H1 (cell line): ENCODE data around the gene RPRD1A. TPM values are rescaled to one million over a fixed set of nuclear protein-coding genes. Genes with fewer than 3 reads are reported as not detected.
"Not testable (repeated sequence)": the region's sequence is repeated elsewhere in the genome, so short reads cannot be mapped to it uniquely, and the experiment has no call there.

Experiments used
- CTCF ChIA-PET: fragments of 300-600 bp; sonication (Branson Sonifier 250); formaldehyde crosslinking; loops from one replicate; lab custom pipeline; 2021; ENCODE audit not compliant: partially characterized antibody; lab: Charles Lee
- POLR2A ChIA-PET: fragments of 300-600 bp; sonication (Branson Sonifier 250); formaldehyde crosslinking; loops from one replicate; lab custom pipeline; 2021; ENCODE audit warnings: inconsistent platforms; ENCODE audit not compliant: partially characterized antibody; lab: Charles Lee
- DNase-seq, 2 experiments: peaks; one replicate each; pipeline versions ENCODE4 v3.0.0 to v3.0.0-alpha.2; 2010 to 2022; ENCODE audit warnings: low spot score in 2 of 2, low read depth in 1 of 2, mixed read lengths in 1 of 2
- FAIRE-seq: peaks from 2 replicates; lab custom pipeline; 2011; peaks lifted over from hg19 to GRCh38; lab: Jason Lieb, UNC
- H2AFZ ChIP-seq: 2 replicates; pipeline ENCODE4 v1.8.1; 2012; ENCODE audit warnings: low read length, inconsistent platforms
- H2AK5ac ChIP-seq: 2 replicates; pipeline ENCODE4 v1.6.1; 2013; ENCODE audit warnings: low read depth, low read length
- H2BK120ac ChIP-seq: replicated peaks from 2 replicates; pipeline ENCODE3; 2013; ENCODE audit warnings: low read depth, low read length, inconsistent platforms
- H2BK12ac ChIP-seq: 2 replicates; pipeline ENCODE4 v1.6.1; 2013; ENCODE audit warnings: low read depth, low read length
- H2BK15ac ChIP-seq: 2 replicates; pipeline ENCODE4 v1.6.1; 2013; ENCODE audit warnings: low read length
- H2BK20ac ChIP-seq: 2 replicates; pipeline ENCODE4 v1.6.1; 2013; ENCODE audit warnings: low read length
- H2BK5ac ChIP-seq: 2 replicates; pipeline ENCODE4 v1.6.1; 2013; ENCODE audit warnings: low read depth, low read length
- H3K14ac ChIP-seq: 2 replicates; pipeline ENCODE4 v1.6.1; 2013; ENCODE audit warnings: inconsistent platforms; ENCODE audit not compliant: insufficient read length
- H3K18ac ChIP-seq: 2 replicates; pipeline ENCODE4 v1.6.1; 2013; ENCODE audit warnings: low read length; ENCODE audit errors: extremely low read depth
- H3K23ac ChIP-seq: 2 replicates; pipeline ENCODE4 v1.6.1; 2013; ENCODE audit warnings: inconsistent platforms; ENCODE audit not compliant: insufficient read length
- H3K23me2 ChIP-seq: 2 replicates; pipeline ENCODE4 v1.6.1; 2013; ENCODE audit warnings: low read depth, low read length
- H3K27ac ChIP-seq: 2 replicates; pipeline ENCODE4 v1.6.1; 2011; ENCODE audit warnings: low read depth, low read length, inconsistent platforms
- H3K27me3 ChIP-seq, 4 experiments: replicated peaks in 1 of 4; 1 replicate in 1 of 4; 2 replicates in 3 of 4; pipeline versions ENCODE4 v1.6.1 to v1.8.1; 2011 to 2013; ENCODE audit warnings: low read length in 3 of 4, mild to moderate bottlenecking in 3 of 4, inconsistent platforms in 2 of 4, mixed read lengths in 2 of 4, moderate library complexity in 1 of 4; ENCODE audit not compliant: control insufficient read depth in 3 of 4, insufficient read depth in 3 of 4; ENCODE audit errors: extremely low read depth in 1 of 4
- H3K36me3 ChIP-seq, 4 experiments: 2 replicates each; pipeline versions ENCODE4 v1.6.1 to v1.8.1; 2011 to 2013; ENCODE audit warnings: mild to moderate bottlenecking in 4 of 4, low read length in 3 of 4, moderate library complexity in 2 of 4, control low read depth in 1 of 4, inconsistent platforms in 1 of 4; ENCODE audit not compliant: insufficient read depth in 4 of 4, control insufficient read depth in 2 of 4
- H3K4ac ChIP-seq: replicated peaks from 2 replicates; pipeline ENCODE3; 2013; ENCODE audit warnings: low read length, low read depth, mixed read lengths, inconsistent platforms; ENCODE audit not compliant: insufficient read length
- H3K4me1 ChIP-seq, 4 experiments: replicated peaks in 1 of 4; 1 replicate in 1 of 4; 2 replicates in 3 of 4; pipeline versions ENCODE4 v1.6.1 to v1.8.1; 2011 to 2013; ENCODE audit warnings: low read length in 3 of 4, inconsistent platforms in 2 of 4, mixed read lengths in 1 of 4; ENCODE audit not compliant: insufficient read depth in 4 of 4, control insufficient read depth in 3 of 4
- H3K4me2 ChIP-seq, 2 experiments: 2 replicates each; pipeline versions ENCODE4 v1.6.1 to v1.8.1; 2011 to 2013; ENCODE audit warnings: low read depth in 2 of 2, low read length in 2 of 2, control low read depth in 1 of 2, inconsistent platforms in 1 of 2, mild to moderate bottlenecking in 1 of 2; ENCODE audit not compliant: insufficient read depth in 1 of 2
- H3K4me3 ChIP-seq, 4 experiments: fragments of 200-600, 300-600 bp in 1 of 4; sonication (generic), shearing (Covaris generic), sonication (Bioruptor Twin) in 1 of 4; 2 replicates each; pipeline versions ENCODE4 v1.5.1 to v1.8.1; 2011 to 2016; ENCODE audit warnings: low read length in 4 of 4, low read depth in 3 of 4, control low read depth in 2 of 4, inconsistent platforms in 2 of 4, mild to moderate bottlenecking in 2 of 4, mixed read lengths in 1 of 4, moderate library complexity in 1 of 4; ENCODE audit not compliant: insufficient read depth in 2 of 4; ENCODE audit errors: extremely low read depth in 1 of 4
- H3K56ac ChIP-seq: replicated peaks from 2 replicates; pipeline ENCODE3; 2013; ENCODE audit warnings: low read depth, mild to moderate bottlenecking, mixed read lengths, low read length, inconsistent platforms; ENCODE audit not compliant: insufficient read length
- H3K79me1 ChIP-seq: 2 replicates; pipeline ENCODE4 v1.6.1; 2013; ENCODE audit warnings: low read depth, low read length, control low read depth
- H3K79me2 ChIP-seq, 2 experiments: 2 replicates each; pipeline versions ENCODE4 v1.6.1 to v1.8.1; 2012 to 2013; ENCODE audit warnings: low read length in 2 of 2, mild to moderate bottlenecking in 2 of 2, inconsistent platforms in 1 of 2; ENCODE audit not compliant: insufficient read depth in 2 of 2, control insufficient read depth in 1 of 2
- H3K9ac ChIP-seq, 4 experiments: replicated peaks in 1 of 4; 1 replicate in 1 of 4; 2 replicates in 3 of 4; pipeline versions ENCODE4 v1.6.1 to v1.8.1; 2011 to 2013; ENCODE audit warnings: low read depth in 3 of 4, low read length in 3 of 4, control low read depth in 2 of 4, mild to moderate bottlenecking in 2 of 4, moderate library complexity in 2 of 4, inconsistent platforms in 1 of 4; ENCODE audit errors: extremely low read depth in 1 of 4
- H3K9me3 ChIP-seq, 2 experiments: 2 replicates each; pipeline versions ENCODE4 v1.6.1 to v1.8.1; 2012 to 2013; ENCODE audit warnings: mild to moderate bottlenecking in 2 of 2, moderate library complexity in 2 of 2, control low read depth in 1 of 2, inconsistent platforms in 1 of 2, low read depth in 1 of 2, low read length in 1 of 2, mixed read lengths in 1 of 2; ENCODE audit not compliant: insufficient read depth in 2 of 2
- H4K20me1 ChIP-seq, 2 experiments: replicated peaks in 1 of 2; 2 replicates each; pipeline versions ENCODE3 to v1.8.1; 2011 to 2013; ENCODE audit warnings: inconsistent platforms in 2 of 2, low read length in 2 of 2, mild to moderate bottlenecking in 1 of 2; ENCODE audit not compliant: insufficient read depth in 2 of 2, control insufficient read depth in 1 of 2
- H4K5ac ChIP-seq: 2 replicates; pipeline ENCODE4 v1.6.1; 2013; ENCODE audit warnings: low read length, low read depth, mixed read lengths, inconsistent platforms; ENCODE audit not compliant: insufficient read length
- H4K8ac ChIP-seq: 2 replicates; pipeline ENCODE4 v1.8.0; 2013; ENCODE audit warnings: mild to moderate bottlenecking, moderate library complexity, low read length, inconsistent platforms; ENCODE audit not compliant: insufficient read depth; ENCODE audit errors: extremely low read depth
- H4K91ac ChIP-seq: replicated peaks from 2 replicates; pipeline ENCODE3; 2013; ENCODE audit warnings: low read length, mixed read lengths, inconsistent platforms; ENCODE audit not compliant: insufficient read length
- WGBS, 2 experiments: shearing (Covaris generic) in 1 of 2; methylation state at CpG; one replicate each; pipeline versions ENCODE4 v1.1.6 to v1.1.7; 2013 to 2015; ENCODE audit warnings: low lambda C conversion rate in 2 of 2, mixed read lengths in 2 of 2, inconsistent platforms in 1 of 2, low coverage in 1 of 2, missing lambda C conversion rate in 1 of 2; ENCODE audit not compliant: insufficient replicate concordance in 2 of 2, insufficient coverage in 1 of 2, insufficient read length in 1 of 2; ENCODE audit errors: extremely low coverage in 1 of 2, missing lambda C conversion rate in 1 of 2; 5-methylcytosine and 5-hydroxymethylcytosine counted together
- polyA plus RNA-seq, 7 experiments: library from polyadenylated mRNA; depleted of rRNA in 3 of 7; stranded (reverse) in 5 of 7; unstranded in 2 of 7; fragments of >200 nt in 5 of 7; fragments of 200-250 nt in 2 of 7; gene quantifications; 1 replicate in 5 of 7; 2 replicates in 1 of 7; 4 replicates in 1 of 7; pipeline versions ENCODE4 v1.2.1 to v1.2.3, GENCODE V29; 2011 to 2013; ENCODE audit warnings: missing spikeins in 2 of 7, mixed read lengths in 2 of 7
- total RNA-seq: library from RNA; stranded (reverse); fragmentation: NEBNext Ultra II Directional; extraction: Animal tissue kit (Norgen Biotek cat#: 25700); gene quantifications from 2 replicates; pipeline ENCODE4 v1.2.1, GENCODE V29; 2021

RPRD1A gene
- total and polyA plus RNA-seq, 2 of the 8 experiments (the other 6 are each of a cell fraction or from before 2014, with no cell fraction given) = 40.5 to 106 TPM

DNA sequence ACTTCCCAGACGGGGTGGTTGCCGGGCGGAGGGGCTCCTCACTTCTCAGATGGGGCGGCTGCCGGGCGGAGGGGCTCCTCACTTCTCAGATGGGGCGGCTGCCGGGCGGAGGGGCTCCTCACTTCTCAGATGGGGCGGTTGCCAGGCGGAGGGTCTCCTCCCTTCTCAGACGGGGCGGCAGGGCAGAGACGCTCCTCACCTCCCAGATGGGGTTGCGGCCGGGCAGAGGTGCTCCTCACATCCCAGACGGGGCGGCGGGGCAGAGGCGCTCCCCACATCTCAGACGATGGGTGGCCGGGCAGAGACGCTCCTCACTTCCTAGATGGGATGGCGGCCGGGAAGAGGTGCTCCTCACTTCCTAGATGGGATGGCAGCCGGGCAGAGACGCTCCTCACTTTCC lies 10.4 kb upstream of the RPRD1A start:
- H3K4me2 ChIP-seq, H3K56ac ChIP-seq, H3K79me2 ChIP-seq, H3K4me1 ChIP-seq, H3K27me3 ChIP-seq, H3K79me1 ChIP-seq, H2BK120ac ChIP-seq, H2BK15ac ChIP-seq, H3K4me3 ChIP-seq, H4K20me1 ChIP-seq, FAIRE-seq, H3K18ac ChIP-seq, POLR2A ChIA-PET, H3K23me2 ChIP-seq, H4K8ac ChIP-seq, H2BK12ac ChIP-seq, H4K5ac ChIP-seq, H3K23ac ChIP-seq, H2AFZ ChIP-seq, H3K9me3 ChIP-seq, H3K9ac ChIP-seq, H4K91ac ChIP-seq, H3K14ac ChIP-seq, H2BK5ac ChIP-seq, H3K36me3 ChIP-seq, DNase-seq, H2BK20ac ChIP-seq, H3K27ac ChIP-seq, H3K4ac ChIP-seq, H2AK5ac ChIP-seq, CTCF ChIA-PET: not testable (repeated sequence)
- WGBS, 2 experiments = no CpG with 5 or more reads among the region's 27 CpGs
